ENCODE measurements around the gene UTP3. TPM values are rescaled to one million over a fixed set of nuclear protein-coding genes. Genes with fewer than 3 reads are reported as not detected.

The UTP3 gene
- total RNA-seq = 15.7 TPM

GRCh38 chr4:70687821-70688794, at the start of gene UTP3:
Gene UTP3 (plus strand): TSS chr4:70688532. CDS start chr4:70688678, 146 bp downstream.

GRCh38 chr4:70666369-70666768, 22.0 kb upstream of the UTP3 start, which contains the start of gene JCHAIN:
Gene JCHAIN (minus strand): TSS chr4:70666508. CDS start chr4:70666490, 18 bp downstream.

GRCh38 chr4:70721747-70722146, 33.4 kb downstream of the UTP3 start, which contains the start of gene RUFY3:
Gene RUFY3 (plus strand): TSS chr4:70721964. CDS start chr4:70722574, 610 bp downstream.

Small RNA genes lying within 50 kb of the gene (small RNA-seq; reads per million reads assigned to genes)
- gene RNU6-520P (ENCODE audit: low replicate concordance) = not detected
- not detected for gene RNU6-784P (ENCODE audit: low replicate concordance)

Other genes with a start within 250 kb of the UTP3 start
- not detected for gene MUC7, start 216.3 kb upstream of the UTP3 start, total RNA-seq
- not detected for gene AMTN, start 170.0 kb upstream of the UTP3 start, total RNA-seq
- gene AMBN, start 96.3 kb upstream of the UTP3 start, total RNA-seq = 0.94 TPM
- not detected for gene ENAM, start 59.8 kb upstream of the UTP3 start, total RNA-seq
- not detected for gene JCHAIN, start 22.0 kb upstream of the UTP3 start, total RNA-seq
- gene RUFY3, start 33.4 kb downstream of the UTP3 start, total RNA-seq = 375 TPM
- 52.9 TPM for gene GRSF1, start 151.4 kb downstream of the UTP3 start, total RNA-seq
- gene MOB1B, start 213.8 kb downstream of the UTP3 start, total RNA-seq = 42.3 TPM

All from parietal lobe (tissue), 2 donors.